NCI-H446 treated with DMSO at 0.1 percent for 48 hours (cell line): ENCODE results near the gene ANKS1B.

Experiments
- DNase-seq: peaks from one replicate; lab custom pipeline; 2025; lab: John Stamatoyannopoulos, UW

The ANKS1B gene

GRCh38 chr12:99453836-99454538 is 530.7 kb downstream of the ANKS1B start:
- DNase-seq: no peak

- DNase-seq: no peak
These were observed 534.6 kb downstream of the ANKS1B start for GRCh38 chr12:99450036-99450630.

GRCh38 chr12:99444859-99445316 is 539.8 kb downstream of the ANKS1B start:
- no peak for DNase-seq

GRCh38 chr12:99442758-99443157 is 542.0 kb downstream of the ANKS1B start:
- no peak for DNase-seq

- DNase-seq: no peak
These were observed 545.3 kb downstream of the ANKS1B start for GRCh38 chr12:99439399-99439798.

- no peak for DNase-seq
These were observed 548.2 kb downstream of the ANKS1B start for GRCh38 chr12:99436584-99436983.

- DNase-seq: no peak
These were observed 549.5 kb downstream of the ANKS1B start for GRCh38 chr12:99435095-99435791.

GRCh38 chr12:99433155-99433554 is 551.6 kb downstream of the ANKS1B start:
- no peak for DNase-seq

GRCh38 chr12:99431203-99431602 is 553.5 kb downstream of the ANKS1B start:
- DNase-seq: no peak

- DNase-seq: no peak
These were observed 557.6 kb downstream of the ANKS1B start for GRCh38 chr12:99427104-99427503.

- DNase-seq: no peak
These were observed 566.4 kb downstream of the ANKS1B start for GRCh38 chr12:99418379-99418778.

- no peak for DNase-seq
These were observed 571.0 kb downstream of the ANKS1B start for GRCh38 chr12:99413751-99414150.

GRCh38 chr12:99393763-99394162 is 591.0 kb downstream of the ANKS1B start:
- no peak for DNase-seq

- no peak for DNase-seq
These were observed 592.5 kb downstream of the ANKS1B start for GRCh38 chr12:99392091-99392850.

- DNase-seq: no peak
These were observed 594.0 kb downstream of the ANKS1B start for GRCh38 chr12:99390707-99391106.

- no peak for DNase-seq
These were observed 595.0 kb downstream of the ANKS1B start for GRCh38 chr12:99389751-99390150.

GRCh38 chr12:99388671-99389195 is 596.0 kb downstream of the ANKS1B start:
- DNase-seq: no peak

GRCh38 chr12:99387661-99388060 is 597.1 kb downstream of the ANKS1B start:
- DNase-seq: no peak

- DNase-seq: no peak
These were observed 597.8 kb downstream of the ANKS1B start for GRCh38 chr12:99386907-99387306.

- no peak for DNase-seq
These were observed 601.5 kb downstream of the ANKS1B start for GRCh38 chr12:99383258-99383657.

- DNase-seq: no peak
These were observed 602.7 kb downstream of the ANKS1B start for GRCh38 chr12:99381992-99382391.

- DNase-seq: no peak
These were observed 604.0 kb downstream of the ANKS1B start for GRCh38 chr12:99380701-99381100.
